Thymus (tissue), 11 donors: Measurements from ENCODE around the gene SLC25A21. TPM values are rescaled to one million over a fixed set of nuclear protein-coding genes. Genes with fewer than 3 reads are reported as not detected.

Experiments used
- DNase-seq, 9 donors: peaks; one replicate each; pipeline ENCODE4 v3.0.0-alpha.2; 2013; ENCODE audit warnings: low spot score in 9 of 9, low read depth in 6 of 9, missing footprints in 1 of 9
- H3K27ac ChIP-seq, 2 donors: one replicate each; pipeline ENCODE4 v1.5.1; 2013; ENCODE audit warnings: control low read depth in 1 of 2, low read depth in 1 of 2, low read length in 1 of 2, mild to moderate bottlenecking in 1 of 2, moderate library complexity in 1 of 2
- H3K27me3 ChIP-seq, 2 donors: one replicate each; pipeline ENCODE4 v1.5.1; 2013; ENCODE audit warnings: low read length in 1 of 2; ENCODE audit not compliant: control insufficient read depth in 2 of 2, insufficient read depth in 1 of 2
- H3K36me3 ChIP-seq, 2 donors: one replicate each; pipeline ENCODE4 v1.5.1; 2013; ENCODE audit warnings: low read length in 1 of 2, mild to moderate bottlenecking in 1 of 2, moderate library complexity in 1 of 2; ENCODE audit not compliant: control insufficient read depth in 2 of 2, insufficient read depth in 2 of 2
- H3K4me1 ChIP-seq, 2 donors: one replicate each; pipeline ENCODE4 v1.5.1; 2013; ENCODE audit warnings: low read length in 2 of 2; ENCODE audit not compliant: control insufficient read depth in 2 of 2, insufficient read depth in 2 of 2
- H3K4me3 ChIP-seq, 2 donors: one replicate each; pipeline ENCODE4 v1.5.1; 2013; ENCODE audit warnings: low read length in 2 of 2, control low read depth in 1 of 2, mild to moderate bottlenecking in 1 of 2
- H3K9me3 ChIP-seq, 2 donors: one replicate each; pipeline ENCODE4 v1.5.1; 2013; ENCODE audit warnings: low read length in 1 of 2, mild to moderate bottlenecking in 1 of 2; ENCODE audit not compliant: control insufficient read depth in 2 of 2, insufficient read depth in 1 of 2
- WGBS: extraction: QIAGEN DNeasy Blood & Tissue Kit; methylation state at CpG from one replicate; pipeline ENCODE4 v1.1.7; 2013; 5-methylcytosine and 5-hydroxymethylcytosine counted together
- polyA plus RNA-seq: library from polyadenylated mRNA; stranded (reverse); fragments of 200-250 nt; gene quantifications from one replicate; pipeline ENCODE4 v1.2.3, GENCODE V29; 2013
- total RNA-seq: library from RNA; stranded (reverse); fragments of 120-200 nt; gene quantifications from one replicate; pipeline ENCODE4 v1.2.4, GENCODE V29; 2013
- donor health status: healthy.

The SLC25A21 gene
- total and polyA plus RNA-seq, 2 donors: 0.46 to 0.90 TPM

DNA sequence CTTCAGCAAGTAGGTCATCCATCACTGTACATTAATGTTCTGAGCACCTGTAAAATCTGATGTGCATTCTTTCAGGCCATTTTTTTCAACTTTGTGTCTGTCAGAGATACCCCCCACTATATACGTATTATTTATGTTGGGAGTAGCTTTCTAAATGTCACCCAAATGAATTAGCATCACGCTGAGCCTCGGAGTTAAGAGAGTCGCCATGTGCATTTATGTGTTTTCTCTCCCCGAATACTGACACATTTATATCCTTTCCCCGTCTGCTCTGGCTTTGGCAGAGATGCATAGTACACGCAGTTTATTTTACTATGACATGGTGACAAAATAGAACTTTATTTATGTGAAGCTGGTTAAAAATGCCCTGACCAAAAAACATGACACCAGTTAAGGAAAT, 216.4 kb downstream of the SLC25A21 start:
- Histone ChIP-seq H3K4me3 (no peak overlapping the region), H3K27me3 (no peaks in the 10 kb centered on the region), H3K4me1 (no peaks in the 10 kb centered on the region), H3K9me3 (no peaks in the 10 kb centered on the region), H3K36me3 (no peaks in the 10 kb centered on the region), H3K27ac (no peak overlapping the region)
- WGBS: 95% methylated on average over 7 of the region's 7 CpGs
- no peak for DNase-seq

DNA sequence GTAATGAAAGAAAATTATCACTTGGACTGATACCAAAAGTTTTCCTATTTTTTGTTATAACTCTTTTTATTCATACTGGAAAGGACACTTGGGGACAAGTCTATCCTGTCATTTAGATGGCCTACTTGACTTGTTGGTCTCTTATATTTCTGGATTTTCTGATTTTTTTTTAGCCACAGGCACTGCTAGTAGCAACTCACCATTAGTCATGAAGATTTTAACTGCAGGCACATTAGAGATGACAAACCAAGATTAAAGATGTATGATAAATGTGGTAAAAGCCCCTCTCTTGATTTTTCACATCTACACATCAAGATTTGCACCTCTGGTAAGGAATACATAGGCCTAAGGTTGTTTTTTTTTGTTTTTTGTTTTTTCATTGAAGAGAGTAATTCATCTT, 217.0 kb downstream of the SLC25A21 start:
- Histone ChIP-seq H3K36me3 (no peaks in the 10 kb centered on the region), H3K4me1 (no peaks in the 10 kb centered on the region), H3K4me3 (no peak overlapping the region), H3K27me3 (no peaks in the 10 kb centered on the region), H3K9me3 (no peaks in the 10 kb centered on the region), H3K27ac (no peak overlapping the region)
- DNase-seq: no peak

DNA sequence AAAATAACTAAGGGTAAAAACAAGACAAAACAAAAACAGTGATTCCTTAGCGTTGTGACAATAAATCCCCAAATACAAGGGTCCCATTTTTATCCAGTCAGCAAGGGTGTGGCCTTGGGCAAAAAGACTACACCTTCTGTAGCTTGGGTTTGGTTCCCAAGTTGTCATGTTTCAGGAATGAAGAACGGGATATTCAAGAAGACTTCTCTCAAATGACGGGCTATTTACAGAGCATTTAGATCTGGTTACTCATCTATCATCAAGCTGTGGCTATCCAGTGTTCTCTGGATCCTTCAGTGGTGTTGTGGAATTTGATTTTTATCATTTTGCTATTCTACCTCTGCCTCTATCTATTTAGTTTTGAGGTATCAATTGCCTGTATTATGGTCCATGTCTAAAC, 219.7 kb downstream of the SLC25A21 start:
- Histone ChIP-seq H3K4me3 (no peak overlapping the region), H3K4me1 (no peaks in the 10 kb centered on the region), H3K27ac (no peak overlapping the region), H3K27me3 (no peaks in the 10 kb centered on the region), H3K36me3 (no peaks in the 10 kb centered on the region), H3K9me3 (no peaks in the 10 kb centered on the region)
- WGBS: 88% methylated on average over 3 of the region's 3 CpGs
- DNase-seq: no peak

DNA sequence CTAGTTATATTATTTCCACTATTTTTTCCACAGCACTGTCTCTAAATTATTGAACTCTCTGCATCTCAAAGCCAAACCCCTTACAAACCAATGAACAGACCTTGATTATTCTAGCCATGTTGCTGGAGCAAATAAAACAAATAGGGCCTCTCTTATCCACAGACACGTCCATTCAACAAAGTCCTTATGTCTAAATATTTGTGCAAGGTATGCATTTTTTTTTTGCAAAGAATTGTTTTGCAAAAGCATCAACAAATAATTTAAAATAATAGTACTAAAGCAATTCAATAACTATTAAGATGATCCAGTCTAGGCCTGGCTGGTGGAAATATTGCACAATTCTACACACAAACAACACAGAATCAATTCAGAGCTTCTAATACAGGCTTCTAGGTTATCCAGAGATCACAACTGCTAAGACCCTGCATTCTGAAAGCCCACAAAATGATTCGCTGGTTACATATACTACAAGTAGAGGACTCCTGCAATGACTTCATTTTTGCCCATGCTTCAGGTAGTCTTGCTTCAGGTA, 221.0 kb downstream of the SLC25A21 start:
- H3K36me3 ChIP-seq: no peaks in the 10 kb centered on the region
- no peak overlapping the region for H3K4me3 ChIP-seq
- no peak for DNase-seq
- H3K4me1 ChIP-seq: no peaks in the 10 kb centered on the region
- 95% methylated on average over 2 of the region's 2 CpGs for WGBS
- no peak overlapping the region for H3K27ac ChIP-seq
- H3K27me3 ChIP-seq: no peaks in the 10 kb centered on the region
- no peaks in the 10 kb centered on the region for H3K9me3 ChIP-seq

DNA sequence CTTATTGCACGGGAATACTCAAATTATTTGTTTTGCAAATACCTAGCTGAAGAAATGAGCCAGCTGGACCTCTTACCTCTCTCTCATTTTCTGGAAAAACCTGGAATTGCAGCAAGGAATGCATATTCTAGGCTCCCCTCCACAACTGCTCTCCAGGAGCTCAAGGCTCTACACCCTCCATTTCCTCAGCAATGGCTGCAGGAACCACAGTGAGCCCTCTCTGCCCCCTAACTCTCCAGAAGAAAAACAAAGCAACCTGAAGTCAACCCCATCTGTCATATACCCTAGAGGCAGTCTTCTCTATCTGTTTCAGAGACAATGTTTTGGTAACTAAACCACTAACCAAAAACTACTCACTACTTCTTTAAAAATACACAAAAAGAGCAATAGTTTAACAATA, 221.6 kb downstream of the SLC25A21 start:
- H3K4me3 ChIP-seq: no peak overlapping the region
- no peak for DNase-seq
- H3K27me3 ChIP-seq: no peaks in the 10 kb centered on the region
- WGBS: 92% methylated on average over 1 of the region's 1 CpG
- H3K36me3 ChIP-seq: no peaks in the 10 kb centered on the region
- no peak overlapping the region for H3K27ac ChIP-seq
- no peaks in the 10 kb centered on the region for H3K4me1 ChIP-seq
- H3K9me3 ChIP-seq: no peaks in the 10 kb centered on the region

DNA sequence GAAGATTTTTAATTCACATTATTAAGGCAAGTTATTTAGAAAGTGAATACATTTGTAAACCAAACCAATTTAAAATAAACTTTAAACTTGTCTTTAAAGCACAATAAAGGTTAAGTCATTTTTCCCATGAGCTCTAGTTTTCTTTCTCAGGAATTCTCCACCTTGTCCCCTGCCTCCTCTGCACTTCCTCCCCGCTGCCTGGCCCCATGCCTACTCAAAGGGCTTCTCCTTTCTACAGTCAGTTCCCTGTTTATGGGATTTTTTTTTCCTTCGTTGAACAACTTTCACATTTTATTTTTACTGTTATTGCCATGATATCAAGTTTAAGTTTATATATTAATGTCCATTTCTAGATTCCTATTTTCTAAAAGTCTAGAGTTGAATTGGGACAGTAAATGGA, 223.0 kb downstream of the SLC25A21 start:
- no peak for DNase-seq
- H3K27me3 ChIP-seq: no peaks in the 10 kb centered on the region
- H3K27ac ChIP-seq: no peak overlapping the region
- no peaks in the 10 kb centered on the region for H3K36me3 ChIP-seq
- no peaks in the 10 kb centered on the region for H3K4me1 ChIP-seq
- no peaks in the 10 kb centered on the region for H3K9me3 ChIP-seq
- H3K4me3 ChIP-seq: no peak overlapping the region
- WGBS: 25% methylated on average over 2 of the region's 2 CpGs

DNA sequence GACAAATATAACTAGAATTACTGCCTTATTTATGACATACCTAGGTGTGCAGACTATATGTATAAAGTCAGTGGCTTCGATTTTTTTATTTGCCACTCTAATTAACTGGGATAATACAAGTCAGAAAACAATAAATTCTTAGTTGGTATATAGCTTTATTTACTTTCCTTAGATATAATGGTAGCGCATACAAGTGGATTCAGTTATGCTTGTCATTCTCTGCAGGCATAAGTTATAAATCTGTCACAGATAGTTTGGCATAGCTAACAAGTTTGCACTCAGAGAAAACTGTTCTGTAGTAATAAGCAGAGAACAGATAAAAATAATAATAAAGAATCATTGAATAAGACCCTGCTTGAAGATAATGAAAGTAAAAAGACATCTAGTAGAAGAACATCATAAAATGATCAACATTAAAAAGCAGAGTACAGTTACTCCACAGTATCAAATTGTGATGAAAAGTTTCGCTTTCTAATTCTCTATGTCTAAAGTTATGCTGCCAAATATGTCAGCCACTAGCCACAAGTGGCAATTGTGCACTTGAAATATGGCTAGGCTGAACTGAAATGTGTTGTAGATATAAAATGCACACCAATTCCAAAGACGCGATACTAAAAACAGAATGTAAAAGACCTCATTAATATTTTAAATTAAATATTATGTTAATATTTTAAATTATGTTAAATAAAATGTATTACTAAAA, 224.1 kb downstream of the SLC25A21 start:
- H3K4me1 ChIP-seq: no peaks in the 10 kb centered on the region
- no peaks in the 10 kb centered on the region for H3K9me3 ChIP-seq
- no peak for DNase-seq
- no peaks in the 10 kb centered on the region for H3K36me3 ChIP-seq
- H3K27me3 ChIP-seq: no peaks in the 10 kb centered on the region
- 94% methylated on average over 5 of the region's 5 CpGs for WGBS
- H3K4me3 ChIP-seq: no peak overlapping the region
- no peak overlapping the region for H3K27ac ChIP-seq

DNA sequence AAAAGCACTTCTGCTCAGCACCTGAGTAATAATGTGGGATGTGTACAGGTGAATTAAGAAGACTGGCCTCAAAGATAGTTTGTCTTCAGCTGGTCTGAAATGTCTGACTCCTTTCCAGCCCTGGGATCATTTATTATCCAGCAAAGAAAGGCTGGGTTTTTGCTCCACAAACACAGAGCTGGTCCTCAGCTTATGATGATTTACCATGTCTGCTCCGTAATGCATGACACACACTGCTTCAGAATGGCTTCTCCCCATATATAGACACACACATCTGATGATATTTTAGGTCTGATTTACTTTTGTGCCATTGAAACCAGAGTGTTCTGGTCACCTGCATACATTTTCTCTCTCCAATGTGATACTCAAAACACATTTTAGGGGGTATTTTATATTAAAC, 225.0 kb downstream of the SLC25A21 start:
- no peaks in the 10 kb centered on the region for H3K36me3 ChIP-seq
- WGBS: 90% methylated on average over 1 of the region's 1 CpG
- H3K27me3 ChIP-seq: no peaks in the 10 kb centered on the region
- H3K9me3 ChIP-seq: no peaks in the 10 kb centered on the region
- DNase-seq: no peak
- no peak overlapping the region for H3K4me3 ChIP-seq
- no peak overlapping the region for H3K27ac ChIP-seq
- peaks cover 0 to 2% of the 10 kb centered on the region in 2 donors for H3K4me1 ChIP-seq

DNA sequence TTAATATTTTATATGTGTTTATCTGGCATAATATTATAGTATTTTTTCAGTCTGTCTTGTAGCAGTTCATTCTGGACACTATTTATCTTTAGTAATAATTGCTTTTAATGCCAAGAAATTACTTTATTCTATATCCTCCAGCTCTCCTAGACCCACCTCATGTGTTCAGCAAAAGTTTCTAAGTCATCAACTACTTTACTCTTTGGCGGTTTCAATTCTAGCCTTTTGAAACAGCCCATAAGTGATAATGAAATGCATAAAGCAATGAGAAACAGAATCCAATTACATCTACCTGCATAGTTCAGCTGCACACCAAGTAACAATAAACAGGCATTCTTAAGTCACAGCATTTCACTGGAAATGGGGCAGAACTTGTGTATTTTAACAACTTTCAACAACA, 225.5 kb downstream of the SLC25A21 start:
- DNase-seq: no peak
- Histone ChIP-seq H3K4me1 (peaks cover 0 to 2% of the 10 kb centered on the region in 2 donors), H3K36me3 (no peaks in the 10 kb centered on the region), H3K27me3 (no peaks in the 10 kb centered on the region), H3K27ac (no peak overlapping the region), H3K9me3 (no peaks in the 10 kb centered on the region), H3K4me3 (no peak overlapping the region)
- WGBS: 99% methylated on average over 1 of the region's 1 CpG
